HAP-1 (cell line): ENCODE data around the gene SEMA4D.

Experiments used
- DNase-seq, 2 experiments: peaks; one replicate each; pipeline ENCODE4 v3.0.0-alpha.2; 2016 to 2020; ENCODE audit warnings: low spot score in 2 of 2
- H3K27me3 ChIP-seq: fragments of 250-450 bp; sonication (Bioruptor Pico); 2 replicates; pipeline ENCODE4 v1.5.1; 2020; ENCODE audit warnings: low read depth, mild to moderate bottlenecking, moderate library complexity
- H3K36me3 ChIP-seq: fragments of 250-450 bp; sonication (Bioruptor Pico); replicated peaks from 2 replicates; pipeline ENCODE4 v1.5.1; 2020; ENCODE audit warnings: mild to moderate bottlenecking
- H3K4me1 ChIP-seq: fragments of 250-450 bp; sonication (Bioruptor Pico); 2 replicates; pipeline ENCODE4 v1.5.1; 2020; ENCODE audit warnings: mild to moderate bottlenecking
- H3K4me3 ChIP-seq: fragments of 250-450 bp; sonication (Bioruptor Pico); 2 replicates; pipeline ENCODE4 v1.5.1; 2020; ENCODE audit warnings: mild to moderate bottlenecking, moderate library complexity
- H3K9me3 ChIP-seq: fragments of 250-450 bp; sonication (Bioruptor Pico); 2 replicates; pipeline ENCODE4 v1.5.1; 2020; ENCODE audit warnings: mild to moderate bottlenecking, moderate library complexity
- in situ Hi-C: fragments of 300-500 bp; cut with MboI; formaldehyde crosslinking; loops from 3 replicates; pipeline ENCODE4 v1.14.3; 2020; ENCODE audit warnings: low sequenced_read_pairs, inconsistent platforms, mixed read lengths

SEMA4D gene

GRCh38 chr9:89388868-89389177, 109.1 kb downstream of the SEMA4D start:
- H3K36me3 ChIP-seq: peaks cover 22% of the 10 kb centered on the region
- in situ Hi-C loops: no loop called here

GRCh38 chr9:89388084-89388867, 109.6 kb downstream of the SEMA4D start:
- no peaks in the 10 kb centered on the region for H3K4me1 ChIP-seq
- H3K4me3 ChIP-seq: no peak overlapping the region
- no peaks in the 10 kb centered on the region for H3K27me3 ChIP-seq
- in situ Hi-C loops: no loop called here
- DNase-seq: no peak
- no peaks in the 10 kb centered on the region for H3K9me3 ChIP-seq
- H3K36me3 ChIP-seq: peaks cover 22% of the 10 kb centered on the region

More at GRCh38 chr9:89388868-89389177, 109.1 kb downstream of the SEMA4D start:
- no peaks in the 10 kb centered on the region for H3K27me3 ChIP-seq
- H3K4me3 ChIP-seq: no peak overlapping the region
- H3K9me3 ChIP-seq: no peaks in the 10 kb centered on the region
- H3K4me1 ChIP-seq: no peaks in the 10 kb centered on the region
- DNase-seq: no peak

- in situ Hi-C loops: no loop called here
- Histone ChIP-seq H3K4me1 (no peaks in the 10 kb centered on the region), H3K9me3 (no peaks in the 10 kb centered on the region), H3K27me3 (no peaks in the 10 kb centered on the region), H3K4me3 (no peak overlapping the region), H3K36me3 (peaks cover 17% of the 10 kb centered on the region)
- DNase-seq: no peak
These were observed 110.6 kb downstream of the SEMA4D start for GRCh38 chr9:89387197-89387849.

- in situ Hi-C loops: no loop called here
- peaks cover 17% of the 10 kb centered on the region for H3K36me3 ChIP-seq
- H3K9me3 ChIP-seq: no peaks in the 10 kb centered on the region
- no peak for DNase-seq
- H3K4me1 ChIP-seq: no peaks in the 10 kb centered on the region
- H3K27me3 ChIP-seq: no peaks in the 10 kb centered on the region
- no peak overlapping the region for H3K4me3 ChIP-seq
These were observed 111.1 kb downstream of the SEMA4D start for GRCh38 chr9:89386797-89387196.

DNA sequence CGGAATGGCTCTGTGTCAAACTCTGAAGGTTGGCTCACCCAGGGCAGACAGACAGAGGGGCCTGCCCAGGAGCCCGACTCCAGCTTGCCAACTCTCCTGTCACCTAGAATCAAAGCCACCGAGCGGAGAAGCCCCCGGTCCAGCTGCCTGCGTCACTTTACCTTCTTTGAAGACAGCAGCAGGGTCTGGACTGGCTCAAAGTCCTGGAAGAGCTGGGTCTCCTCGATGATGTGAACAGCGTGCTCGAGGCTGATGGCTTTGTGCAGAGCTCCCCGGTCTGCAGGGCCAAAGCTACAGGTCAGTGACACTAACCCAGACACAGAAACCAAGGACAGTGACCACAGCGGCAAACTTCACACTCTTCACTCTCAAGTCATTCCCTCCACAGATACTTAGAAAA, 111.7 kb downstream of the SEMA4D start:
- H3K4me1 ChIP-seq: no peaks in the 10 kb centered on the region
- in situ Hi-C loops: no loop called here

GRCh38 chr9:89384783-89385182, 113.1 kb downstream of the SEMA4D start:
- DNase-seq: no peak
- in situ Hi-C loops: no loop called here
- Histone ChIP-seq H3K36me3 (peaks cover 14% of the 10 kb centered on the region), H3K4me1 (no peaks in the 10 kb centered on the region), H3K27me3 (no peaks in the 10 kb centered on the region), H3K9me3 (no peaks in the 10 kb centered on the region), H3K4me3 (no peak overlapping the region)

More for the DNA sequence above, 111.7 kb downstream of the SEMA4D start:
- no peaks in the 10 kb centered on the region for H3K9me3 ChIP-seq
- peaks cover 17% of the 10 kb centered on the region for H3K36me3 ChIP-seq
- H3K4me3 ChIP-seq: no peak overlapping the region
- no peaks in the 10 kb centered on the region for H3K27me3 ChIP-seq
- no peak for DNase-seq

- Histone ChIP-seq H3K36me3 (peaks cover 11% of the 10 kb centered on the region), H3K9me3 (no peaks in the 10 kb centered on the region), H3K27me3 (no peaks in the 10 kb centered on the region), H3K4me3 (no peak overlapping the region), H3K4me1 (no peaks in the 10 kb centered on the region)
- in situ Hi-C loops: no loop called here
- no peak for DNase-seq
These were observed 114.1 kb downstream of the SEMA4D start for GRCh38 chr9:89383721-89384300.

DNA sequence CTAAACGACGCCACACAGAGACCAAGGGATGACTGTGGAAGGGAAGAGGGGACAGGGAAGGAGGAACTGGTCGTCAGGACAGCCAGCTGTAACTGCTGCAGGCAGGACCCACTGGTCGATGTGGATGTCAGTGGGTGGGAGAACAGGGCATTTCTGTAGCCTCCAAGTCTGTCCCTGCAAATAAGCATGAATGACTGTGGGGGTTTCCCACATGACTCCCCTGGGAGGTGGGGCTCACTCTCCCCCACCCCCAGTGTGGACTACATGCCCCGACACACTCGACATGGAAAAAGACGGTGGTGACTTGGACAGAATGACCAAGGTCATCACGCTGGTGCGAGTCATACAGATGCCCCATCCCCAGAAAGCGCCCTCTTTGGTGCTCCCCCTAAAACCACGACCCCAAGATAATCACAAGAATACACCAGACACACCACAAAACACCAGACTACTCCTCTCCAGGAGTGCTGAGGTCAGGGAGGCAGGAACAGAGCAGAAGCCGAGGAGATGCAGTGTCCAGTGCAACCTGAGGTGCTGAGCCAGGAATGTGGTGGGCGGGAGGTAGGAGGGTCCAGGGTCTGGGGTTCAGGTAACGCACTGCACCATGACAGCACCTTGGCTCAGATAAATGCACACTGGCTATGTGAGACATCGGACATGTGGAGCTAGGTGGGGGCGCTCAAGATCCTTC, 114.7 kb downstream of the SEMA4D start:
- in situ Hi-C loops: no loop called here
- H3K27me3 ChIP-seq: no peaks in the 10 kb centered on the region
- H3K4me1 ChIP-seq: no peaks in the 10 kb centered on the region
- H3K9me3 ChIP-seq: no peaks in the 10 kb centered on the region
- peaks cover 8% of the 10 kb centered on the region for H3K36me3 ChIP-seq
- H3K4me3 ChIP-seq: no peak overlapping the region
- no peak for DNase-seq

DNA sequence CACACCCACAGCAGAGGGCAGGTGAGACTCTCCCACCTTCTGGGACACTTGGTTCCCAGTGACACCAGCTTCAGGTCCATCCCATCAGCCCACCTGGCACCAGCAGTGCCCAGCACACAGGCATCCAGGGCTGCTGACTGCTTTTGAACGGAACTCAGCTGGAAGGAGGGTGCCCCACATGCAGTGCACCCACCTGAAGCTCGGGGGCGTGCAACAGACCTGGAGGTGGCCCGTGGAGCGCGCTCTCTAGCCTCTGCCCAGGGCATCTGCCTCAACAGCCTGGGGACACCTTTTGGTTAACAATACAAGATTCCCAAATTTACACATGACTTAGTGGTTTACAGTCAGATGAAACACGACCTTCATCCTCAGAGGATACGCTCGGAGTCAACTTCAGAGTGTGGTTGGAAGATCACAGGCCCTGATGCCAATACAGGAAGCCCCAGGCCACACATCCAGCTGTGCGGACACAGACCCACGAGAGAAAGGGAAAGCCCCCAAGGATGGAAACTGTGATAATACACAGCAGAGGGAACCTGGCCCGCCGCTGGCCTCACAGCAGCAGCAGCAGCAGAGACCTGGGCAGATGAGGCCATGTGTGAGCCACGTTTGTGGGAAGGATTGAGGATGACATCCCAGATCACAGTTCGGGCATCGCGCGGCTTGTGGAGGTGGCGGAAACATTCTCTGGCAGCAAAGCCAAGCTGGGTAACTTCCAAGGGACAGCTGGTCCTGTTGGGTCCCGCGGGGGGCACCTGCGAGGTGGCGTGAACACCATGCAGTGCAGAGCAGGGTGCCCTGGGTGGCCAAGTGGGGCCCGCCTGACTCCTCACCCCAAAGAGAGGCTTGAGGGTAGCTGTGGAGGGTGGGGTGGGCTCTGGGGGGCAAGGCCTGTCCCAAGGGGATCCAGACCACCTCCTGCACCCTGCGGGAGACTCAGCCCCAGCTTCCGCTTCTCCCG, 115.6 kb downstream of the SEMA4D start:
- Histone ChIP-seq H3K36me3 (peaks cover 5% of the 10 kb centered on the region; the same call in 1 of the 2 replicates), H3K4me1 (no peaks in the 10 kb centered on the region), H3K9me3 (no peaks in the 10 kb centered on the region), H3K4me3 (no peak overlapping the region), H3K27me3 (no peaks in the 10 kb centered on the region)
- no peak for DNase-seq
- in situ Hi-C loops: no loop called here

DNA sequence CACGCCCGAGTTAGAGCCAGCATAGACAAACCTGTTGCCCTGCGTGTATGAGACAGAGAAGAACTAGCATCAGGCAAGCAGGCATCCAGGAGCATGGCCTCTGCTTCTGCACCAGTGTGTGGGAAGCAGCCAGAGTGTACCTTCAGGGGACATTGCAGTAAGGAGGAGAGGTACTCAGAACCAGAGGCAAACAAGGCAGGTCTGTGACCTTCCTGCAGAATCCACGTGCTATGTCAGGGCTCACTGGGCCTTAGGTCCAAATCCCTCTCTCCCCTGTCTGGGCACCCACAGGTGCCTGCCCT, 116.7 kb downstream of the SEMA4D start:
- in situ Hi-C loops: no loop called here
- Histone ChIP-seq H3K4me3 (no peak overlapping the region), H3K4me1 (no peaks in the 10 kb centered on the region), H3K27me3 (no peaks in the 10 kb centered on the region), H3K9me3 (no peaks in the 10 kb centered on the region), H3K36me3 (peaks cover 2% of the 10 kb centered on the region; the same call in 1 of the 2 replicates)
- no peak for DNase-seq

DNA sequence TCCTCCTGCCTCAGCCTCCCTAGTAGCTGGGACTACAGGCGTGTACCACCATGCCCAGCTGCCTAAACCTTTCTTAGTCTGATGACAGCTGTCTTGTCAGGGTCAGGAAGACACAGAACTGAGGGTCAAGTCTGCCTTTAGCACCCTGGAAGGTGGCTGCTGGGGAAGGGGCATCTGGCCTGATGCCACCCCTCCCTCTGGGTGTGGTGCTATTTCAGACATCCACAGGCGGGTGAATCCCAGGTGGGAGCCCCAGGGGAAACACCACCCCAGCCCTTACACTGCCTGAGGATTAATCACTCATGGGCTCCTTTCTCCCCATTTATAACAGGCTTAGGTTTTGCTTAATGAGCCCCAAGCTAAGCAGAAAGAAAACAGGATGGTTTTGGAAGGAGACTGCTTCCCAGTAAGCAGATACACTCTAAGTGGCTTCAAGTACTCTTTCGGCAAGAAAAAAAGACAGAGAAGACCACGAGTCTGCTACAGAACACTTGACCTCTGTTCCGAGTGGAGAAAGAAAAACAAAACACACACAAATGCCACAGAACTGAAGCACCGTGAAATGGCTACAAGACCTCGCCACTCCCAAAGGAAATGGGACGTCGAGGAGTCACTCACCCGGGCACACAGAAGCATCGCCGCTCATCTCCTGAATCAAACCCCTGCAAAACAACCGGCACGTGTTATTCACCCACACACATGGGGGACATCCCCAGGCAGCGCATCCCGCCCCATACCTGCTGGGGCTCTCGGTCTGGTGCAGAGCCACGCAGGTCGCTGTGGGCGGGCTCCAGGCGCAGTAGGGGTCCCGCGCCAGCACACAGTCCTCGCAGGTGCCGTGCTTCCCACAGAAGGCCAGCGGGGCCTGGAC, 117.2 kb downstream of the SEMA4D start:
- Histone ChIP-seq H3K36me3 (no peaks in the 10 kb centered on the region; the same call in 1 of the 2 replicates), H3K27me3 (no peaks in the 10 kb centered on the region), H3K4me3 (no peak overlapping the region), H3K9me3 (no peaks in the 10 kb centered on the region), H3K4me1 (no peaks in the 10 kb centered on the region)
- in situ Hi-C loops: no loop called here
- DNase-seq: no peak

GRCh38 chr9:89379508-89380115, 118.3 kb downstream of the SEMA4D start:
- H3K27me3 ChIP-seq: no peaks in the 10 kb centered on the region
- no peaks in the 10 kb centered on the region for H3K9me3 ChIP-seq
- no peak for DNase-seq
- no peaks in the 10 kb centered on the region for H3K4me1 ChIP-seq
- in situ Hi-C loops: no loop called here
- H3K36me3 ChIP-seq: no peaks in the 10 kb centered on the region; the same call in 1 of the 2 replicates
- no peak overlapping the region for H3K4me3 ChIP-seq
